Measurements from ENCODE around the gene TUBB2B. TPM values are rescaled to one million over a fixed set of nuclear protein-coding genes. Genes with fewer than 3 reads are reported as not detected.

Gene TUBB2B
- total RNA-seq, 1 donor from 2014 or later = 6.9 TPM

GRCh38 chr6:3213334-3213695 lies 14.1 kb downstream of the TUBB2B start:
- intact Hi-C loops (cut with DNase I) = no loop called here
- TF ChIP-seq CTCF (IDR thresholded peaks at IDR 0.05) (no peak), POLR2AphosphoS5 (IDR thresholded peaks at IDR 0.05; ENCODE audit: insufficient read depth in 1 of 2, low read depth in 1 of 2) (no peak), POLR2A (IDR thresholded peaks at IDR 0.05) (no peak)
- H3K27me3 ChIP-seq = no peaks in the 10 kb centered on the region
- DNase-seq (ENCODE audit: extremely low spot score in 2 of 2) = no peak
- H3K4me3 ChIP-seq = no peak overlapping the region
- H3K4me1 ChIP-seq = peaks cover 7% of the 10 kb centered on the region
- H3K36me3 ChIP-seq = no peaks in the 10 kb centered on the region
- H3K27ac ChIP-seq = no peak overlapping the region
- H3K9me3 ChIP-seq = no peaks in the 10 kb centered on the region

- H3K4me1 ChIP-seq = peaks cover 18% of the 10 kb centered on the region
- no peak overlapping the region for H3K27ac ChIP-seq
- DNase-seq (ENCODE audit: extremely low spot score in 2 of 2) = no peak
- intact Hi-C loops (cut with DNase I) = no loop called here
- H3K27me3 ChIP-seq = no peaks in the 10 kb centered on the region
- no peaks in the 10 kb centered on the region for H3K9me3 ChIP-seq
- TF ChIP-seq POLR2A (IDR thresholded peaks at IDR 0.05) (no peak), POLR2AphosphoS5 (IDR thresholded peaks at IDR 0.05; ENCODE audit: insufficient read depth in 1 of 2, low read depth in 1 of 2) (no peak), CTCF (IDR thresholded peaks at IDR 0.05) (no peak)
- no peak overlapping the region for H3K4me3 ChIP-seq
- H3K36me3 ChIP-seq = no peaks in the 10 kb centered on the region
These were observed 15.2 kb downstream of the TUBB2B start for GRCh38 chr6:3212261-3212660.

GRCh38 chr6:3211681-3212080 lies 15.8 kb downstream of the TUBB2B start:
- Histone ChIP-seq H3K27me3 (no peaks in the 10 kb centered on the region), H3K4me1 (peaks cover 24% of the 10 kb centered on the region), H3K27ac (no peak overlapping the region), H3K4me3 (no peak overlapping the region), H3K36me3 (no peaks in the 10 kb centered on the region), H3K9me3 (no peaks in the 10 kb centered on the region)
- intact Hi-C loops (cut with DNase I) = no loop called here
- TF ChIP-seq POLR2AphosphoS5 (IDR thresholded peaks at IDR 0.05; ENCODE audit: insufficient read depth in 1 of 2, low read depth in 1 of 2) = no peak
- TF ChIP-seq CTCF (IDR thresholded peaks at IDR 0.05) = no peak
- TF ChIP-seq POLR2A (IDR thresholded peaks at IDR 0.05) = no peak
- no peak for DNase-seq (ENCODE audit: extremely low spot score in 2 of 2)

GRCh38 chr6:3210024-3210610 lies 17.3 kb downstream of the TUBB2B start:
- H3K27ac ChIP-seq = no peak overlapping the region
- peaks cover 29% of the 10 kb centered on the region for H3K4me1 ChIP-seq
- H3K36me3 ChIP-seq = no peaks in the 10 kb centered on the region
- intact Hi-C loops (cut with DNase I) = no loop called here
- no peaks in the 10 kb centered on the region for H3K27me3 ChIP-seq
- no peak overlapping the region for H3K4me3 ChIP-seq
- no peak for DNase-seq (ENCODE audit: extremely low spot score in 2 of 2)
- no peaks in the 10 kb centered on the region for H3K9me3 ChIP-seq
- no peak for TF ChIP-seq CTCF (IDR thresholded peaks at IDR 0.05)

GRCh38 chr6:3209114-3210023 lies 18.1 kb downstream of the TUBB2B start:
- Histone ChIP-seq H3K27ac (peak overlapping the region; percentile 75), H3K4me1 (peaks cover 29% of the 10 kb centered on the region), H3K27me3 (no peaks in the 10 kb centered on the region), H3K4me3 (no peak overlapping the region), H3K9me3 (no peaks in the 10 kb centered on the region), H3K36me3 (no peaks in the 10 kb centered on the region)
- DNase-seq (ENCODE audit: extremely low spot score in 2 of 2) = no peak
- intact Hi-C loops (cut with DNase I) = no loop called here
- TF ChIP-seq CTCF (IDR thresholded peaks at IDR 0.05) (no peak), POLR2AphosphoS5 (IDR thresholded peaks at IDR 0.05; ENCODE audit: insufficient read depth in 1 of 2, low read depth in 1 of 2) (peak; percentile 52 to 67)

All from vagina (tissue), 2 donors.